H1 (cell line): ENCODE results near the gene LRRC63. TPM values are rescaled to one million over a fixed set of nuclear protein-coding genes. Genes with fewer than 3 reads are reported as not detected.

Experiments
- CEBPB ChIP-seq: IDR thresholded peaks from 2 replicates; pipeline ENCODE4 v1.6.1; 2012; ENCODE audit warnings: low read depth, low read length
- CHD1 ChIP-seq: IDR thresholded peaks from 2 replicates; pipeline ENCODE4 v1.6.1; 2012; ENCODE audit warnings: low read depth, low read length, improper control_type of control experiment
- FOSL1 ChIP-seq: IDR thresholded peaks from 2 replicates; pipeline ENCODE4 v1.6.1; 2011; ENCODE audit warnings: mild to moderate bottlenecking, low read depth, low read length, moderate library complexity; ENCODE audit not compliant: insufficient read depth
- POLR2A ChIP-seq, 2 experiments: IDR thresholded peaks; 1 replicate in 1 of 2; 2 replicates in 1 of 2; pipeline ENCODE4 v1.6.1; 2011; ENCODE audit warnings: low read depth in 2 of 2, low read length in 2 of 2, mild to moderate bottlenecking in 2 of 2; ENCODE audit errors: control extremely low read depth in 1 of 2
- RAD21 ChIP-seq, 2 experiments: IDR thresholded peaks in 1 of 2; conservative IDR thresholded peaks in 1 of 2; 2 replicates each; pipeline ENCODE4 v1.6.1; 2011; ENCODE audit warnings: low read depth in 2 of 2, low read length in 2 of 2, improper control_type of control experiment in 1 of 2, inconsistent platforms in 1 of 2, mild to moderate bottlenecking in 1 of 2, moderate library complexity in 1 of 2
- SAP30 ChIP-seq: fragments of 300-600 bp; sonication (generic); IDR thresholded peaks from 2 replicates; pipeline ENCODE4 v1.7.1; 2012; ENCODE audit warnings: low read length, moderate library complexity, mild to moderate bottlenecking, inconsistent platforms; ENCODE audit not compliant: insufficient read depth, insufficient replicate concordance
- SIN3A ChIP-seq, 2 experiments: IDR thresholded peaks in 1 of 2; conservative IDR thresholded peaks in 1 of 2; 2 replicates each; pipeline ENCODE4 v1.6.1; 2011 to 2012; ENCODE audit warnings: low read length in 2 of 2, improper control_type of control experiment in 1 of 2, low read depth in 1 of 2, mild to moderate bottlenecking in 1 of 2
- SP1 ChIP-seq: IDR thresholded peaks from 2 replicates; pipeline ENCODE4 v1.6.1; 2011; ENCODE audit warnings: low read depth, low read length
- polyA plus RNA-seq, 7 experiments: library from polyadenylated mRNA; depleted of rRNA in 3 of 7; stranded (reverse) in 5 of 7; unstranded in 2 of 7; fragments of >200 nt in 5 of 7; fragments of 200-250 nt in 2 of 7; gene quantifications; 1 replicate in 5 of 7; 2 replicates in 1 of 7; 4 replicates in 1 of 7; pipeline versions ENCODE4 v1.2.1 to v1.2.3, GENCODE V29; 2011 to 2013; ENCODE audit warnings: missing spikeins in 2 of 7, mixed read lengths in 2 of 7
- total RNA-seq: library from RNA; stranded (reverse); fragmentation: NEBNext Ultra II Directional; extraction: Animal tissue kit (Norgen Biotek cat#: 25700); gene quantifications from 2 replicates; pipeline ENCODE4 v1.2.1, GENCODE V29; 2021
- TF ChIP-seq, protein P1 (sequence below): IDR thresholded peaks from 2 replicates; pipeline ENCODE4 v1.6.1; 2012; ENCODE audit warnings: inconsistent platforms

Gene LRRC63
- total and polyA plus RNA-seq, 2 of the 8 experiments (the other 6 are each of a cell fraction or from before 2014, with no cell fraction given): not detected

DNA sequence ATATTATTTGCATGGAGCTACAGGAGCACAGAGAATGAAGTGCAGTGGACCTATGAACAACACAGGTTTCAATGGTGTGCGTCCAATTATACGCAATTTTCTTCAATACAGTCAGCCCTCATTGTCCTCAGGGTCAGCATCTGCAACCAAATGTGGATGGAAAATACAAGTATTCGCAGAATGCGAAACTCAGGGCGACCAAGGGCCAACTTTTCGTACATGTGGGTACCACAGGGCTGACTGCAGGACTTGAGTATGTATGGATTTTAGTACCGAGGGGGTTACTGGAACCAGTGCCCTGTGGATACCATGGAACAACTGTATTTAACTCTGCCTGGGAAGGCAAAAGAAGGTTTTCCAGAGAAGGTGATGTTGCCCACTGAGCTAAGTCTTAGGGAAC, 40.0 kb upstream of the LRRC63 start (continued):
- TF ChIP-seq RAD21 (IDR thresholded peaks at IDR 0.05 in 1 of 2, conservative IDR thresholded peaks at IDR 0.05 in 1 of 2; ENCODE audit: low read depth in 2 of 2, low read length in 2 of 2) (no peak), SP1 (no peak), CEBPB (no peak), FOSL1 (no peak), CHD1 (no peak), POLR2A (IDR thresholded peaks at IDR 0.05; ENCODE audit: control extremely low read depth in 1 of 2, low read depth in 2 of 2, low read length in 2 of 2) (no peak), SIN3A (conservative IDR thresholded peaks at IDR 0.05 in 1 of 2, IDR thresholded peaks at IDR 0.05 in 1 of 2; ENCODE audit: low read depth in 1 of 2, low read length in 2 of 2) (no peak), SAP30 (no peak)
- TF ChIP-seq, protein P1, sequence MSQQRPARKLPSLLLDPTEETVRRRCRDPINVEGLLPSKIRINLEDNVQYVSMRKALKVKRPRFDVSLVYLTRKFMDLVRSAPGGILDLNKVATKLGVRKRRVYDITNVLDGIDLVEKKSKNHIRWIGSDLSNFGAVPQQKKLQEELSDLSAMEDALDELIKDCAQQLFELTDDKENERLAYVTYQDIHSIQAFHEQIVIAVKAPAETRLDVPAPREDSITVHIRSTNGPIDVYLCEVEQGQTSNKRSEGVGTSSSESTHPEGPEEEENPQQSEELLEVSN: no peak
- TF ChIP-seq, all 59 proteins: peak for 0
